Esophagus squamous epithelium (tissue), 4 donors: Measurements from ENCODE around the gene OSBPL5.

Experiments
- CTCF ChIP-seq, 6 experiments: fragments of 450-650 bp in 4 of 6; fragments of 200-600 bp in 2 of 6; sonication (generic) in 2 of 6; IDR thresholded peaks; one replicate each; pipeline ENCODE4 v1.5.1; 2016 to 2019; ENCODE audit warnings: antibody characterized with exemption in 6 of 6, mild to moderate bottlenecking in 4 of 6, moderate library complexity in 4 of 6
- POLR2A ChIP-seq, 4 donors: fragments of 450-650 bp; IDR thresholded peaks; one replicate each; pipeline ENCODE4 v1.6.1; 2017; ENCODE audit warnings: antibody characterized with exemption in 4 of 4, mild to moderate bottlenecking in 4 of 4, moderate library complexity in 3 of 4

- TF ChIP-seq CTCF (IDR thresholded peaks at IDR 0.05) (no peak), POLR2A (IDR thresholded peaks at IDR 0.05) (no peak)
Observed at GRCh38 chr11:3158821-3159220, 6.3 kb downstream of the OSBPL5 start.
